ENCODE results near the gene APBA2. TPM values are rescaled to one million over a fixed set of nuclear protein-coding genes. Genes with fewer than 3 reads are reported as not detected.

The APBA2 gene
- total RNA-seq, 2 donors from 2014 or later = 9.1 to 9.8 TPM

- ATAC-seq (replicated peaks in 1 of 2) = no peak
- Mint-ChIP-seq H3K27me3 (ENCODE audit: low read depth) (no peaks in the 10 kb centered on the region), H3K9me3 (peaks cover 0 to 2% of the 10 kb centered on the region in 2 donors), H3K36me3 (ENCODE audit: insufficient read depth in 2 of 2) (peaks cover 1 to 4% of the 10 kb centered on the region in 2 donors), H3K27ac (no peak overlapping the region), H3K4me1 (ENCODE audit: low read depth) (peaks cover 39% of the 10 kb centered on the region), H3K4me3 (no peak overlapping the region)
- no peak for DNase-seq
These were observed 176.0 kb downstream of the APBA2 start for GRCh38 chr15:29061746-29062145.

GRCh38 chr15:29062179-29062591 is 176.4 kb downstream of the APBA2 start:
- peaks cover 39% of the 10 kb centered on the region for H3K4me1 Mint-ChIP-seq (ENCODE audit: low read depth)
- no peaks in the 10 kb centered on the region for H3K27me3 Mint-ChIP-seq (ENCODE audit: low read depth)
- DNase-seq = no peak
- peaks cover 1 to 4% of the 10 kb centered on the region in 2 donors for H3K36me3 Mint-ChIP-seq (ENCODE audit: insufficient read depth in 2 of 2)
- no peak overlapping the region for H3K27ac Mint-ChIP-seq
- peaks cover 0 to 2% of the 10 kb centered on the region in 2 donors for H3K9me3 Mint-ChIP-seq
- no peak overlapping the region for H3K4me3 Mint-ChIP-seq
- no peak for ATAC-seq (replicated peaks in 1 of 2)

- H3K9me3 Mint-ChIP-seq = peaks cover 0 to 2% of the 10 kb centered on the region in 2 donors
- H3K4me3 Mint-ChIP-seq = no peak overlapping the region
- no peaks in the 10 kb centered on the region for H3K27me3 Mint-ChIP-seq (ENCODE audit: low read depth)
- no peak for ATAC-seq (replicated peaks in 1 of 2)
- H3K36me3 Mint-ChIP-seq (ENCODE audit: insufficient read depth in 2 of 2) = peaks cover 1 to 4% of the 10 kb centered on the region in 2 donors
- no peak overlapping the region for H3K27ac Mint-ChIP-seq
- DNase-seq = no peak
- peaks cover 38% of the 10 kb centered on the region for H3K4me1 Mint-ChIP-seq (ENCODE audit: low read depth)
These were observed 176.9 kb downstream of the APBA2 start for GRCh38 chr15:29062626-29063025.

- H3K36me3 Mint-ChIP-seq (ENCODE audit: insufficient read depth in 2 of 2) = peaks cover 1 to 2% of the 10 kb centered on the region in 2 donors
- peaks cover 27% of the 10 kb centered on the region for H3K4me1 Mint-ChIP-seq (ENCODE audit: low read depth)
- DNase-seq = no peak
- ATAC-seq (replicated peaks in 1 of 2) = no peak
- H3K27ac Mint-ChIP-seq = no peak overlapping the region
- peaks cover 0 to 2% of the 10 kb centered on the region in 2 donors for H3K9me3 Mint-ChIP-seq
- no peak overlapping the region for H3K4me3 Mint-ChIP-seq
- no peaks in the 10 kb centered on the region for H3K27me3 Mint-ChIP-seq (ENCODE audit: low read depth)
These were observed 177.9 kb downstream of the APBA2 start for GRCh38 chr15:29063646-29064045.

- Mint-ChIP-seq H3K27ac (no peak overlapping the region), H3K9me3 (peaks cover 0 to 1% of the 10 kb centered on the region in 2 donors), H3K4me1 (ENCODE audit: low read depth) (peaks cover 21% of the 10 kb centered on the region), H3K27me3 (ENCODE audit: low read depth) (no peaks in the 10 kb centered on the region), H3K36me3 (ENCODE audit: insufficient read depth in 2 of 2) (peaks cover 0 to 1% of the 10 kb centered on the region in 2 donors), H3K4me3 (no peak overlapping the region)
- no peak for ATAC-seq (replicated peaks in 1 of 2)
- no peak for DNase-seq
These were observed 178.5 kb downstream of the APBA2 start for GRCh38 chr15:29064290-29064689.

- Mint-ChIP-seq H3K4me1 (ENCODE audit: low read depth) (peaks cover 18% of the 10 kb centered on the region), H3K27me3 (ENCODE audit: low read depth) (no peaks in the 10 kb centered on the region), H3K27ac (no peak overlapping the region), H3K9me3 (peaks cover 0 to 1% of the 10 kb centered on the region in 2 donors), H3K36me3 (ENCODE audit: insufficient read depth in 2 of 2) (peaks cover 0 to 1% of the 10 kb centered on the region in 2 donors), H3K4me3 (no peak overlapping the region)
- ATAC-seq (replicated peaks in 1 of 2) = no peak
- DNase-seq = no peak
These were observed 179.0 kb downstream of the APBA2 start for GRCh38 chr15:29064731-29065130.

- Mint-ChIP-seq H3K27ac (no peak overlapping the region), H3K4me1 (ENCODE audit: low read depth) (peaks cover 10% of the 10 kb centered on the region), H3K27me3 (ENCODE audit: low read depth) (no peaks in the 10 kb centered on the region), H3K36me3 (ENCODE audit: insufficient read depth in 2 of 2) (peaks cover 0 to 1% of the 10 kb centered on the region in 2 donors), H3K9me3 (peaks cover 0 to 1% of the 10 kb centered on the region in 2 donors), H3K4me3 (no peak overlapping the region)
- DNase-seq (no peak), ATAC-seq (replicated peaks in 1 of 2) (no peak)
These were observed 179.8 kb downstream of the APBA2 start for GRCh38 chr15:29065571-29065970.

GRCh38 chr15:29066310-29066709 is 180.5 kb downstream of the APBA2 start:
- Mint-ChIP-seq H3K27ac (no peak overlapping the region), H3K4me1 (ENCODE audit: low read depth) (peaks cover 7% of the 10 kb centered on the region), H3K9me3 (peaks cover 0 to 1% of the 10 kb centered on the region in 2 donors), H3K27me3 (ENCODE audit: low read depth) (no peaks in the 10 kb centered on the region), H3K36me3 (ENCODE audit: insufficient read depth in 2 of 2) (peaks cover 0 to 1% of the 10 kb centered on the region in 2 donors), H3K4me3 (no peak overlapping the region)
- DNase-seq = no peak
- ATAC-seq (replicated peaks in 1 of 2) = no peak

- no peak overlapping the region for H3K27ac Mint-ChIP-seq
- H3K4me3 Mint-ChIP-seq = no peak overlapping the region
- ATAC-seq (replicated peaks in 1 of 2) (no peak), DNase-seq (no peak)
- peaks cover 0 to 1% of the 10 kb centered on the region in 2 donors for H3K9me3 Mint-ChIP-seq
- peaks cover 0 to 1% of the 10 kb centered on the region in 2 donors for H3K36me3 Mint-ChIP-seq (ENCODE audit: insufficient read depth in 2 of 2)
- H3K4me1 Mint-ChIP-seq (ENCODE audit: low read depth) = peaks cover 7% of the 10 kb centered on the region
- H3K27me3 Mint-ChIP-seq (ENCODE audit: low read depth) = no peaks in the 10 kb centered on the region
These were observed 181.1 kb downstream of the APBA2 start for GRCh38 chr15:29066838-29067237.

- no peak for ATAC-seq (replicated peaks in 1 of 2)
- DNase-seq = no peak
- peaks cover 0 to 1% of the 10 kb centered on the region in 2 donors for H3K36me3 Mint-ChIP-seq (ENCODE audit: insufficient read depth in 2 of 2)
- no peaks in the 10 kb centered on the region for H3K27me3 Mint-ChIP-seq (ENCODE audit: low read depth)
- peaks cover 0 to 1% of the 10 kb centered on the region in 2 donors for H3K9me3 Mint-ChIP-seq
- peaks cover 7% of the 10 kb centered on the region for H3K4me1 Mint-ChIP-seq (ENCODE audit: low read depth)
- H3K4me3 Mint-ChIP-seq = no peak overlapping the region
- H3K27ac Mint-ChIP-seq = no peak overlapping the region
These were observed 182.2 kb downstream of the APBA2 start for GRCh38 chr15:29067949-29068348.

- DNase-seq (no peak), ATAC-seq (replicated peaks in 1 of 2) (no peak)
- Mint-ChIP-seq H3K4me3 (no peak overlapping the region), H3K9me3 (peaks cover 0 to 1% of the 10 kb centered on the region in 2 donors), H3K27ac (no peak overlapping the region), H3K27me3 (ENCODE audit: low read depth) (no peaks in the 10 kb centered on the region), H3K4me1 (ENCODE audit: low read depth) (peaks cover 7% of the 10 kb centered on the region), H3K36me3 (ENCODE audit: insufficient read depth in 2 of 2) (peaks cover 0 to 1% of the 10 kb centered on the region in 2 donors)
These were observed 184.9 kb downstream of the APBA2 start for GRCh38 chr15:29070471-29071231.

- Mint-ChIP-seq H3K36me3 (ENCODE audit: insufficient read depth in 2 of 2) (peaks cover 0 to 1% of the 10 kb centered on the region in 2 donors), H3K27ac (no peak overlapping the region), H3K4me3 (no peak overlapping the region), H3K9me3 (peaks cover 0 to 1% of the 10 kb centered on the region in 2 donors), H3K27me3 (ENCODE audit: low read depth) (no peaks in the 10 kb centered on the region), H3K4me1 (ENCODE audit: low read depth) (peaks cover 2% of the 10 kb centered on the region)
- DNase-seq (no peak), ATAC-seq (replicated peaks in 1 of 2) (no peak)
These were observed 185.6 kb downstream of the APBA2 start for GRCh38 chr15:29071232-29071881.

- no peak for DNase-seq
- H3K27me3 Mint-ChIP-seq (ENCODE audit: low read depth) = no peaks in the 10 kb centered on the region
- no peak overlapping the region for H3K4me3 Mint-ChIP-seq
- ATAC-seq (replicated peaks in 1 of 2) = no peak
- H3K4me1 Mint-ChIP-seq (ENCODE audit: low read depth) = no peaks in the 10 kb centered on the region
- peaks cover 0 to 1% of the 10 kb centered on the region in 2 donors for H3K36me3 Mint-ChIP-seq (ENCODE audit: insufficient read depth in 2 of 2)
- H3K27ac Mint-ChIP-seq = no peak overlapping the region
- H3K9me3 Mint-ChIP-seq = peaks cover 0 to 1% of the 10 kb centered on the region in 2 donors
These were observed 186.1 kb downstream of the APBA2 start for GRCh38 chr15:29071882-29072273.
